ENCODE results near the gene DHRS3. TPM values are rescaled to one million over a fixed set of nuclear protein-coding genes. Genes with fewer than 3 reads are reported as not detected.

DHRS3 gene
- total RNA-seq, 1 donor from 2014 or later = 71.4 TPM

GRCh38 chr1:12618661-12618964 lies 603 bp upstream of the DHRS3 start:
- no peak for DNase-seq (ENCODE audit: extremely low read depth, low read depth, low spot score)

GRCh38 chr1:12617511-12617900 lies 504 bp downstream of the DHRS3 start:
- no peak for DNase-seq (ENCODE audit: extremely low read depth, low read depth, low spot score)

GRCh38 chr1:12616709-12617373 lies 1.2 kb downstream of the DHRS3 start:
- no peak for DNase-seq (ENCODE audit: extremely low read depth, low read depth, low spot score)

- DNase-seq (ENCODE audit: extremely low read depth, low read depth, low spot score) = no peak
These were observed 1.9 kb downstream of the DHRS3 start for GRCh38 chr1:12615865-12616708.

GRCh38 chr1:12615159-12615864 lies 2.7 kb downstream of the DHRS3 start:
- no peak for DNase-seq (ENCODE audit: extremely low read depth, low read depth, low spot score)

- no peak for DNase-seq (ENCODE audit: extremely low read depth, low read depth, low spot score)
These were observed 3.4 kb downstream of the DHRS3 start for GRCh38 chr1:12614402-12615158.

- DNase-seq (ENCODE audit: extremely low read depth, low read depth, low spot score) = no peak
These were observed 4.8 kb downstream of the DHRS3 start for GRCh38 chr1:12613180-12613579.

GRCh38 chr1:12610941-12611340 lies 7.1 kb downstream of the DHRS3 start:
- DNase-seq (ENCODE audit: extremely low read depth, low read depth, low spot score) = no peak

GRCh38 chr1:12610305-12610935 lies 7.6 kb downstream of the DHRS3 start:
- no peak for DNase-seq (ENCODE audit: extremely low read depth, low read depth, low spot score)

GRCh38 chr1:12609469-12610003 lies 8.5 kb downstream of the DHRS3 start:
- no peak for DNase-seq (ENCODE audit: extremely low read depth, low read depth, low spot score)

GRCh38 chr1:12608311-12608957 lies 9.6 kb downstream of the DHRS3 start:
- no peak for DNase-seq (ENCODE audit: extremely low read depth, low read depth, low spot score)

GRCh38 chr1:12607263-12607662 lies 10.7 kb downstream of the DHRS3 start:
- no peak for DNase-seq (ENCODE audit: extremely low read depth, low read depth, low spot score)

GRCh38 chr1:12604986-12605385 lies 13.0 kb downstream of the DHRS3 start:
- no peak for DNase-seq (ENCODE audit: extremely low read depth, low read depth, low spot score)

- DNase-seq (ENCODE audit: extremely low read depth, low read depth, low spot score) = peak; percentile 98
These were observed 13.7 kb downstream of the DHRS3 start for GRCh38 chr1:12604114-12604874.

- no peak for DNase-seq (ENCODE audit: extremely low read depth, low read depth, low spot score)
These were observed 14.8 kb downstream of the DHRS3 start for GRCh38 chr1:12603224-12603623.

- DNase-seq (ENCODE audit: extremely low read depth, low read depth, low spot score) = no peak
These were observed 15.4 kb downstream of the DHRS3 start for GRCh38 chr1:12602659-12603024.

- no peak for DNase-seq (ENCODE audit: extremely low read depth, low read depth, low spot score)
These were observed 16.0 kb downstream of the DHRS3 start for GRCh38 chr1:12601700-12602658.
